C4-2B (cell line): ENCODE results near the gene PSMD12.

Experiments
- H3K27ac ChIP-seq: fragments of 450-650 bp; 2 replicates; pipeline ENCODE4 v1.5.1; 2017
- ZFX ChIP-seq: fragments of 450-650 bp; IDR thresholded peaks from 2 replicates; pipeline ENCODE4 v1.6.1; 2017
- TF ChIP-seq, protein P1 (sequence below): fragments of 450-650 bp; conservative IDR thresholded peaks from 2 replicates; pipeline ENCODE4 v1.5.1; 2017; ENCODE audit warnings: mild to moderate bottlenecking

PSMD12 gene

DNA sequence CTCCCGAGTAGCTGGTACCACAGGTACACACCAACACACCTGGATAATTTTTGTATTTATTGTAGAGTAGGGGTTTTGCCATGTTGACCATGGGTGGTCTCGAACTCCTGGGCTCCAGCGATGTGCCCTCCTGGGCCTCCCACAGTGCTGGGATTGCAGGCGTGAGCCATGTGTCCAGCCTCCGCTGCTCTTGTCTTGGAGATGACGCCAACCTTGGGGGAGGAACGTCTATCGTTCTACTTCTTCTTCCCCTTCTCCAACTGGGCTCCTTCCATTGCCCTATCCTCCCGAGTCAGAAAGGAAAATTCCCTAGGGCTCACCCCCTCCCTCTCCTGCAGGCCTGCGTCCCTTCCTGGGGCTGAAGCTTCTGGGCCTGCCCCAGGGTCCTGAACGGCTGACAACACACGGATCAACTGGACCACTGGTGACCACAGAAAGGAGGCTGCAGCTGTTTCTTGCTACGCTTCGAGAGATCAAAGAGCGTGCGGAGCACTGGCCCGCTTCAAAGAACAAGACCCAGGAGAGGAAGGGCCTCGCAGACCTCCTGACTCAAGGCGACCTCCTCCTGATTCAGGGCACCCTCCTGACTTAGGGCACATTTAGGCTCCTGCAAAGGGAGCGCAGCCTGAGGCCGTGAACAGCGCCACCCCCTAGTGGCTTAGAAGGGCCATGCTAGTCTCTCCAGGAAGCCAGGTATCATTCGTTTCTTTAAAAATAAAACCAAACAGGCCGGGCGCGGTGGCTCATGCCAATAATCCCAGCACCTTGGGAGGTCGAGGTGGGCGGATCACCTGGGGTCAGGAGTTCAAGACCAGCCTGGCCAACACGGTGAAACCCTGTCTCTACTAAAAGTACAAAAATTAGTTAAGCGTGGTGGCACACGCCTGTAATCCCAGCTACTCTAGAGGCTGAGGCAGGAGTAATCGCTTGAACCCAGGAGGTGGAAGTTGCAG lies 72.8 kb downstream of the PSMD12 start:
- no peak overlapping the region for H3K27ac ChIP-seq
- TF ChIP-seq, protein P1, sequence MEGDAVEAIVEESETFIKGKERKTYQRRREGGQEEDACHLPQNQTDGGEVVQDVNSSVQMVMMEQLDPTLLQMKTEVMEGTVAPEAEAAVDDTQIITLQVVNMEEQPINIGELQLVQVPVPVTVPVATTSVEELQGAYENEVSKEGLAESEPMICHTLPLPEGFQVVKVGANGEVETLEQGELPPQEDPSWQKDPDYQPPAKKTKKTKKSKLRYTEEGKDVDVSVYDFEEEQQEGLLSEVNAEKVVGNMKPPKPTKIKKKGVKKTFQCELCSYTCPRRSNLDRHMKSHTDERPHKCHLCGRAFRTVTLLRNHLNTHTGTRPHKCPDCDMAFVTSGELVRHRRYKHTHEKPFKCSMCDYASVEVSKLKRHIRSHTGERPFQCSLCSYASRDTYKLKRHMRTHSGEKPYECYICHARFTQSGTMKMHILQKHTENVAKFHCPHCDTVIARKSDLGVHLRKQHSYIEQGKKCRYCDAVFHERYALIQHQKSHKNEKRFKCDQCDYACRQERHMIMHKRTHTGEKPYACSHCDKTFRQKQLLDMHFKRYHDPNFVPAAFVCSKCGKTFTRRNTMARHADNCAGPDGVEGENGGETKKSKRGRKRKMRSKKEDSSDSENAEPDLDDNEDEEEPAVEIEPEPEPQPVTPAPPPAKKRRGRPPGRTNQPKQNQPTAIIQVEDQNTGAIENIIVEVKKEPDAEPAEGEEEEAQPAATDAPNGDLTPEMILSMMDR = peak; percentile 86
- no peak for TF ChIP-seq ZFX

DNA sequence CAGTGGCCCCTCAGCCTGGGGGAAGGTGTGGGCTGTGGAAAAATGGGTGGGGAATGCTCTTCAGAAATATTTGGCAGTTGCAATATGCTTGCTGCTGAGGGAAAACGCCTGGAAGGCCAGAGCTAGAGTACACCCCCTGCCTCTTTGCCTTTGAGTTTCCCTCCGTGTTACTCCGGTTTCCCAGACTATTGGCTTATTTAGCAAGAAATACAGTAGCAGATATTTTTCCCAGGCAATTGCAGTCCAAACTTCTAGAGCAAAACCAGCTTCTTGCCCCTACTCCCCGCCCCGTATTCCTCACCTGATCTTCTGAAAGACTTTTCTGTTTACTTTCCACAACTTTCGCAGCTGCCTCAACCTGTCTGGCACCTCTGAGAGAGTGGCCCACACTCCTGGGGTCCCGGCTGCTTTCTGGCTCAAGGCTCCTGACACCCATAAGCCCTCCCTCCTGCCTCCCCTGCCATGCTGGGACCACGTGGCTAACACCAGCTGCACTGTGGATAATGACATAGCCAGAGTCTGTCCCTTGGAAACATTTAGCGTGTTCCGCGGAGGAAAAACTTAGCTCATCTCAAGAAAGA lies 75.6 kb downstream of the PSMD12 start:
- H3K27ac ChIP-seq = no peak overlapping the region
- TF ChIP-seq ZFX = no peak
- TF ChIP-seq, protein P1 = no peak

DNA sequence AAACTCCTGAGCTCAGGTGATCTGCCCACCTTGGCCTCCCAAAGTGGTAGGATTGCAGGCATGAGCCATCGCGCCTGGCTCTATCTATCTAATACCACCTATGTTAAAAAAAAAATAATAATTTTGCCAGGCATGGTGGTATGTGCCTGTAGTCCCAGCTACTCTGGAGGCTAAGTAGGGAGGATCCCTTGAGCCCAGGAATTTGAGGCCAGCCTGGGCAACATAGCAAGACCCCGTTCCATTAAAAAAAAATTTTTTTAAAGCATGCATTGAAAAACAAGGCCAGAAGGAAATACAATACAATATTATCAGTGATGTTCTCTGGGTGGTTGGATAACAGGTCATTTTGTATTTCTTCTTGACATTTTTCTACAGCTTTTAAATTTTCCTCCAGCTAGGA lies 76.1 kb downstream of the PSMD12 start:
- TF ChIP-seq, protein P1 = no peak
- no peak for TF ChIP-seq ZFX

GRCh38 chr17:67289181-67289876 lies 77.0 kb downstream of the PSMD12 start:
- H3K27ac ChIP-seq = no peak overlapping the region
- no peak for TF ChIP-seq ZFX
- TF ChIP-seq, protein P1 = no peak

More for the DNA sequence above, 76.1 kb downstream of the PSMD12 start:
- no peak overlapping the region for H3K27ac ChIP-seq
